Trophoblast cell (in vitro differentiated cells and primary cell): ENCODE data around the gene SSX2IP.

Experiments used
- DNase-seq, 2 donors: peaks; one replicate each; pipeline ENCODE4 v3.0.0-alpha.2; 2016
- H2AFZ ChIP-seq: 2 replicates; pipeline ENCODE4 v1.6.1; 2013; ENCODE audit warnings: low read length, moderate library complexity, mild to moderate bottlenecking; ENCODE audit not compliant: insufficient read depth, poor library complexity
- H2AK5ac ChIP-seq: 2 replicates; pipeline ENCODE4 v1.6.1; 2013; ENCODE audit warnings: mild to moderate bottlenecking, low read length
- H2BK120ac ChIP-seq: 2 replicates; pipeline ENCODE4 v1.6.1; 2013; ENCODE audit warnings: low read length, mild to moderate bottlenecking, moderate library complexity; ENCODE audit not compliant: insufficient read depth, poor library complexity
- H2BK12ac ChIP-seq: 2 replicates; pipeline ENCODE4 v1.6.1; 2013; ENCODE audit warnings: mild to moderate bottlenecking, low read length, moderate library complexity
- H2BK5ac ChIP-seq: 2 replicates; pipeline ENCODE4 v1.6.1; 2013; ENCODE audit warnings: low read length, low read depth, moderate library complexity, mild to moderate bottlenecking; ENCODE audit not compliant: poor library complexity
- H3K14ac ChIP-seq: 2 replicates; pipeline ENCODE4 v1.6.1; 2013; ENCODE audit warnings: mild to moderate bottlenecking, low read length
- H3K18ac ChIP-seq: 2 replicates; pipeline ENCODE4 v1.6.1; 2013; ENCODE audit warnings: mild to moderate bottlenecking, low read length
- H3K23ac ChIP-seq: 2 replicates; pipeline ENCODE4 v1.6.1; 2013; ENCODE audit warnings: low read length
- H3K27ac ChIP-seq: 2 replicates; pipeline ENCODE4 v1.5.1; 2013; ENCODE audit warnings: low read depth, mild to moderate bottlenecking, inconsistent platforms, low read length, moderate library complexity
- H3K27me3 ChIP-seq: 2 replicates; pipeline ENCODE4 v1.6.1; 2013; ENCODE audit warnings: inconsistent platforms, mild to moderate bottlenecking, low read length, moderate library complexity; ENCODE audit not compliant: insufficient read depth
- H3K36me3 ChIP-seq, 2 experiments: 1 replicate in 1 of 2; 2 replicates in 1 of 2; pipeline ENCODE4 v1.6.1; 2013; ENCODE audit warnings: low read length in 2 of 2, mild to moderate bottlenecking in 2 of 2, moderate library complexity in 1 of 2; ENCODE audit not compliant: insufficient read depth in 2 of 2, control insufficient read depth in 1 of 2
- H3K4ac ChIP-seq: 2 replicates; pipeline ENCODE4 v1.6.1; 2013; ENCODE audit warnings: low read depth, mild to moderate bottlenecking, low read length, moderate library complexity
- H3K4me1 ChIP-seq, 2 experiments: 1 replicate in 1 of 2; 2 replicates in 1 of 2; pipeline ENCODE4 v1.6.1; 2013; ENCODE audit warnings: low read length in 2 of 2, mild to moderate bottlenecking in 2 of 2, moderate library complexity in 1 of 2; ENCODE audit not compliant: insufficient read depth in 2 of 2, control insufficient read depth in 1 of 2
- H3K4me2 ChIP-seq: 2 replicates; pipeline ENCODE4 v1.6.1; 2013; ENCODE audit warnings: inconsistent platforms, mild to moderate bottlenecking, low read length, moderate library complexity
- H3K4me3 ChIP-seq: 2 replicates; pipeline ENCODE4 v1.5.1; 2013; ENCODE audit warnings: mild to moderate bottlenecking, low read depth, low read length, inconsistent platforms
- H3K79me1 ChIP-seq: one replicate; pipeline ENCODE4 v1.6.1; 2013; ENCODE audit warnings: low read length
- H3K79me2 ChIP-seq: 2 replicates; pipeline ENCODE4 v1.6.1; 2013; ENCODE audit warnings: low read length, mild to moderate bottlenecking; ENCODE audit not compliant: control insufficient read depth, insufficient read depth, poor library complexity
- H3K9ac ChIP-seq: 2 replicates; pipeline ENCODE4 v1.6.1; 2013; ENCODE audit warnings: mild to moderate bottlenecking, low read length
- H3K9me3 ChIP-seq: 2 replicates; pipeline ENCODE4 v1.6.1; 2013; ENCODE audit warnings: low read depth, mild to moderate bottlenecking, control low read depth, inconsistent platforms, low read length; ENCODE audit not compliant: insufficient read depth
- H4K12ac ChIP-seq: 2 replicates; pipeline ENCODE4 v1.6.1; 2013; ENCODE audit warnings: low read depth, mild to moderate bottlenecking, low read length, moderate library complexity
- H4K8ac ChIP-seq: 2 replicates; pipeline ENCODE4 v1.6.1; 2013; ENCODE audit warnings: low read depth, mild to moderate bottlenecking, low read length, moderate library complexity
- H4K91ac ChIP-seq: one replicate; pipeline ENCODE4 v1.6.1; 2013; ENCODE audit warnings: low read depth, mild to moderate bottlenecking, low read length, moderate library complexity
- WGBS: extraction: QIAGEN DNeasy Blood & Tissue Kit; methylation state at CpG from one replicate; pipeline ENCODE4 v1.1.7; 2013; ENCODE audit warnings: missing lambda C conversion rate; ENCODE audit not compliant: insufficient read length, insufficient coverage; ENCODE audit errors: extremely low coverage; 5-methylcytosine and 5-hydroxymethylcytosine counted together

Gene SSX2IP

DNA sequence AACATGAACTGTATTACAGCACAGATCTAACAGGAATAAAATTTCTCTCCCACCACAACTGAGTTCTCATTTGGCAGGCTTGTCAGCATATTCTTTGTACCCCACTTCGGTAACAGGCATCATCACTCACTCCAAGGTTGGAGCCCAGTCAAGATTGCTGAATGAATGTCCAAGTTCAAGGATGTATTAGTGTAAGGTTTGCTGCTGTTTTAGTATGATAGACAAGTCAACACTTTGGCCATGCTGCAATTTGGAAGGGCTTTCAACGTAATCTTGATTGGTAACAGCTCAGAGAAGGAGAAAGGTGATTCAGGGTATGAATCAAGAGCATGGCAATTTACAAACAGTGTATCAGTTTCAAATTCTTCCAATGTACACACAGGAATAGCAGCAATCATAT is 6.8 kb downstream of the SSX2IP start:
- H3K4me2 ChIP-seq: no peak overlapping the region
- no peak overlapping the region for H2AK5ac ChIP-seq

GRCh38 chr1:84682047-84682446 is 8.2 kb downstream of the SSX2IP start:
- Histone ChIP-seq H4K12ac (no peak overlapping the region), H3K27ac (no peak overlapping the region), H3K4me1 (peaks cover 0 to 2% of the 10 kb centered on the region in 2 experiments), H3K18ac (no peak overlapping the region), H4K91ac (no peak overlapping the region), H4K8ac (no peak overlapping the region), H3K9me3 (no peaks in the 10 kb centered on the region), H3K4me2 (no peak overlapping the region), H3K4ac (peak overlapping the region; percentile 6), H2AFZ (no peak overlapping the region), H3K23ac (no peak overlapping the region), H3K79me1 (peaks cover 2% of the 10 kb centered on the region), H3K9ac (no peak overlapping the region), H3K14ac (no peak overlapping the region), H2BK5ac (no peak overlapping the region), H2AK5ac (no peak overlapping the region), H3K36me3 (peaks cover 0 to 4% of the 10 kb centered on the region in 2 experiments), H3K79me2 (peaks cover 2% of the 10 kb centered on the region), H3K27me3 (no peaks in the 10 kb centered on the region), H3K4me3 (no peak overlapping the region), H2BK12ac (no peak overlapping the region), H2BK120ac (no peak overlapping the region)
- DNase-seq: no peak
- WGBS: no CpG with 5 or more reads among the region's 5 CpGs

More for the DNA sequence above, 6.8 kb downstream of the SSX2IP start:
- peaks cover 0 to 4% of the 10 kb centered on the region in 2 experiments for H3K36me3 ChIP-seq
- H3K79me2 ChIP-seq: peaks cover 2% of the 10 kb centered on the region
- no peak overlapping the region for H3K18ac ChIP-seq
- H2AFZ ChIP-seq: no peak overlapping the region
- H3K79me1 ChIP-seq: no peaks in the 10 kb centered on the region
- H4K91ac ChIP-seq: no peak overlapping the region
- H3K9me3 ChIP-seq: no peaks in the 10 kb centered on the region
- WGBS: no CpG with 5 or more reads among the region's 2 CpGs
- no peak overlapping the region for H4K12ac ChIP-seq
- H3K4ac ChIP-seq: no peak overlapping the region
- no peak overlapping the region for H3K23ac ChIP-seq
- H2BK120ac ChIP-seq: no peak overlapping the region
- no peak overlapping the region for H3K27ac ChIP-seq
- no peaks in the 10 kb centered on the region for H3K27me3 ChIP-seq
- H3K4me1 ChIP-seq: peaks cover 0 to 2% of the 10 kb centered on the region in 2 experiments
- H3K14ac ChIP-seq: no peak overlapping the region
- DNase-seq: no peak
- H4K8ac ChIP-seq: no peak overlapping the region
- H2BK5ac ChIP-seq: no peak overlapping the region
- no peak overlapping the region for H2BK12ac ChIP-seq
- H3K9ac ChIP-seq: no peak overlapping the region
- H3K4me3 ChIP-seq: no peak overlapping the region

DNA sequence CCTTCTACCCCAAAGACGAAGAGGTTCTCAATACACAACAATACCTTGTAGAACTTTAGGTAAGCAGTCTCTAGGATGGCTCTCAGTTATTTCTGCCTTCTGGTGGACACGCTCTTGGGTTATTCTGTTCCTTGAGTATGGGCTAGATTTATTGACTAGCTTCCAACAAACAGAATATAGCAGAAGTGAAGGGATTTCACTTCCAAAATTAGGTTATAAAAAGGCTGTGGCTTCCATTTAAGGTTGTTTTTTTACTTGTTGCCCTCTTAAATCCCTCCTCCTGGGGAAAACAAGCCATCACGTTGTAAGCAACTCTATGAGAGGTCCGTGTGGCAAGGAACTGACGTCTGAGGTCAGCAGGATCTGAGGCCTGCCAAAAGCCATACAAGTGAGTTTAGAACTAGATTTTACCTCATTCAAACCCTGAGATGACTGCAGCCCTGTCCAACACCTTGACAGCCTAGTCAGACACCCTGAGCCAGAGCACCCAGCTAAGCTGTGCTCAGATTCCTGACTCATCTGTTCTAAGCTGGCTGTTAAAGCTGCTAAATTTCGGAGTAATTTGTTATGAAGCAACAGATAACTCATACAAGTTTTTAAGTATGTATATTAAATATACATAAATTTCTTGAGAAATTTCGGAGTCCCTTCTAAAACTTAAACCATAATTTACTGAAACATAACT is 12.7 kb downstream of the SSX2IP start:
- H3K79me1 ChIP-seq: peaks cover 2% of the 10 kb centered on the region
- no peak for DNase-seq
- H3K4ac ChIP-seq: peak overlapping the region; percentile 62
- H3K18ac ChIP-seq: no peak overlapping the region
- H3K36me3 ChIP-seq: peaks cover 0 to 4% of the 10 kb centered on the region in 2 experiments
- H4K12ac ChIP-seq: no peak overlapping the region
- H4K91ac ChIP-seq: no peak overlapping the region
- H2BK5ac ChIP-seq: no peak overlapping the region
- WGBS: no CpG with 5 or more reads among the region's 7 CpGs
- H3K27ac ChIP-seq: no peak overlapping the region
- H3K4me3 ChIP-seq: no peak overlapping the region
- no peak overlapping the region for H2AFZ ChIP-seq
- H3K27me3 ChIP-seq: no peaks in the 10 kb centered on the region
- H3K9me3 ChIP-seq: no peaks in the 10 kb centered on the region
- no peak overlapping the region for H3K14ac ChIP-seq
- H3K4me1 ChIP-seq: peaks cover 3 to 6% of the 10 kb centered on the region in 2 experiments
- no peak overlapping the region for H4K8ac ChIP-seq
- no peak overlapping the region for H3K9ac ChIP-seq
- no peak overlapping the region for H2BK120ac ChIP-seq
- no peak overlapping the region for H2AK5ac ChIP-seq
- no peak overlapping the region for H3K4me2 ChIP-seq
- H3K23ac ChIP-seq: no peak overlapping the region
- H2BK12ac ChIP-seq: no peak overlapping the region
- H3K79me2 ChIP-seq: peaks cover 2% of the 10 kb centered on the region

DNA sequence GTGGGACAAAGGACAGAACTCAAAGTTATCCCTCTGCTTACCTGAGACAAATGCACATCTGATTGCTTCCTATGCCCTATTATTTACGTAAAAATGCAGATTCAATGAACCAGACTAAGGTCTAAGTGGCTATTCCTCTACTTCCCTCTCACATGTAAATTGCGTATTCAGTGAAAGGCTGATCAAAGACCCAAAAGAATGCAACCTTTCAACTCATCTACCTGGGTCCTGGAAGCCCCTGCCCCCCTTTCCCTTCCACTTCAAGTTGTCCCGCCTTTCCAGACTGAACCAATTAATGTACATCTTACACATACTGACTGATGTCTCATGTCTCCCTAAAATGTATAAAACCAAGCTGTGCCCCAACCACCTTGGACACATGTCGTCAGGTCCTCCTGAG is 14.6 kb downstream of the SSX2IP start:
- Histone ChIP-seq H3K23ac (no peak overlapping the region), H2AK5ac (peak overlapping the region; percentile 69), H4K91ac (no peak overlapping the region), H3K4me1 (peaks cover 3 to 6% of the 10 kb centered on the region in 2 experiments), H3K9ac (no peak overlapping the region), H3K79me1 (peaks cover 2% of the 10 kb centered on the region), H2AFZ (no peak overlapping the region), H2BK5ac (no peak overlapping the region), H3K9me3 (no peaks in the 10 kb centered on the region), H3K18ac (no peak overlapping the region), H3K27me3 (no peaks in the 10 kb centered on the region), H2BK120ac (no peak overlapping the region), H3K4me2 (no peak overlapping the region), H3K27ac (no peak overlapping the region), H3K14ac (no peak overlapping the region), H4K12ac (no peak overlapping the region), H3K4ac (no peak overlapping the region), H3K36me3 (peaks cover 0 to 2% of the 10 kb centered on the region in 2 experiments), H3K79me2 (peaks cover 2% of the 10 kb centered on the region), H2BK12ac (peak overlapping the region; percentile 22), H4K8ac (no peak overlapping the region), H3K4me3 (no peak overlapping the region)
- DNase-seq: no peak
- no CpG with 5 or more reads among the region's 4 CpGs for WGBS
